ENCODE data around the gene ZNF148.

DNA sequence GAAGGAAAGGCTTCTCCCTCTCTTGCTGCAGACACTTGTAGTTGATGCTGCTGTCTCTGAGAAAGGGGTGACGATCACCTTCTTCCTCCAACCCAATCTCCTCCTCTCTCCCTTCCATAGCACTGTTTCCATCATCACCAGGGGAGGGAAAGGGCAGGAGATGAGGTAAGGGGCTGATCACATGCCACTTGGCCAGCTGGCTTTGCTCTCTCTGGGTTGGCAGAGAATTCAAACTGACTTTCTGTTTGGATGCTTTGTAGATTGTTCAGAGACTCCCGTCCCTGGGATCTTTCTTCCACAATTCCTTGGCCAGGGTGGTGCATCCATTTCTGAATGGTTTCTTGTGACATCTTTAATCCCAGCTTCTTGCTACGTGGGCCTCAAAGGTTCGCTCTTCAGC, 43.2 kb upstream of the ZNF148 start:
- TF ChIP-seq, protein P1, sequence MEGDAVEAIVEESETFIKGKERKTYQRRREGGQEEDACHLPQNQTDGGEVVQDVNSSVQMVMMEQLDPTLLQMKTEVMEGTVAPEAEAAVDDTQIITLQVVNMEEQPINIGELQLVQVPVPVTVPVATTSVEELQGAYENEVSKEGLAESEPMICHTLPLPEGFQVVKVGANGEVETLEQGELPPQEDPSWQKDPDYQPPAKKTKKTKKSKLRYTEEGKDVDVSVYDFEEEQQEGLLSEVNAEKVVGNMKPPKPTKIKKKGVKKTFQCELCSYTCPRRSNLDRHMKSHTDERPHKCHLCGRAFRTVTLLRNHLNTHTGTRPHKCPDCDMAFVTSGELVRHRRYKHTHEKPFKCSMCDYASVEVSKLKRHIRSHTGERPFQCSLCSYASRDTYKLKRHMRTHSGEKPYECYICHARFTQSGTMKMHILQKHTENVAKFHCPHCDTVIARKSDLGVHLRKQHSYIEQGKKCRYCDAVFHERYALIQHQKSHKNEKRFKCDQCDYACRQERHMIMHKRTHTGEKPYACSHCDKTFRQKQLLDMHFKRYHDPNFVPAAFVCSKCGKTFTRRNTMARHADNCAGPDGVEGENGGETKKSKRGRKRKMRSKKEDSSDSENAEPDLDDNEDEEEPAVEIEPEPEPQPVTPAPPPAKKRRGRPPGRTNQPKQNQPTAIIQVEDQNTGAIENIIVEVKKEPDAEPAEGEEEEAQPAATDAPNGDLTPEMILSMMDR (conservative IDR thresholded peaks at IDR 0.05) = no peak
- TF ChIP-seq ZFX (IDR thresholded peaks at IDR 0.05) = no peak

Measured in C4-2B (cell line).